HS-27A (cell line): ENCODE data around the gene RAB3GAP2.
"Not testable (repeated sequence)": the region's sequence is repeated elsewhere in the genome, so short reads cannot be mapped to it uniquely, and the experiment has no call there.

Experiments used
- DNase-seq: peaks from one replicate; pipeline ENCODE4 v3.0.0-alpha.2; 2012; ENCODE audit warnings: low read depth, missing footprints

Gene RAB3GAP2

GRCh38 chr1:220144051-220144450 is 128.2 kb downstream of the RAB3GAP2 start:
- no peak for DNase-seq

GRCh38 chr1:220139966-220140365 is 132.3 kb downstream of the RAB3GAP2 start:
- DNase-seq = no peak

GRCh38 chr1:220137019-220137786 is 135.1 kb downstream of the RAB3GAP2 start:
- no peak for DNase-seq

- no peak for DNase-seq
Measured at GRCh38 chr1:220135755-220136154, 136.5 kb downstream of the RAB3GAP2 start.

GRCh38 chr1:220129479-220130210 is 142.6 kb downstream of the RAB3GAP2 start:
- DNase-seq = no peak

GRCh38 chr1:220127076-220127475 is 145.2 kb downstream of the RAB3GAP2 start:
- no peak for DNase-seq

- no peak for DNase-seq
Measured at GRCh38 chr1:220124542-220124941, 147.7 kb downstream of the RAB3GAP2 start.

- DNase-seq = no peak
Measured at GRCh38 chr1:220123889-220124288, 148.4 kb downstream of the RAB3GAP2 start.

- no peak for DNase-seq
Measured at GRCh38 chr1:220123066-220123465, 149.2 kb downstream of the RAB3GAP2 start.

GRCh38 chr1:220121791-220122530 is 150.3 kb downstream of the RAB3GAP2 start:
- no peak for DNase-seq

GRCh38 chr1:220119043-220119512 is 153.2 kb downstream of the RAB3GAP2 start:
- no peak for DNase-seq

- DNase-seq = no peak
Measured at GRCh38 chr1:220113136-220113695, 159.0 kb downstream of the RAB3GAP2 start.

GRCh38 chr1:220112600-220112999 is 159.7 kb downstream of the RAB3GAP2 start:
- not testable (repeated sequence) for DNase-seq

- DNase-seq = not testable (repeated sequence)
Measured at GRCh38 chr1:220110473-220110872, 161.8 kb downstream of the RAB3GAP2 start.

GRCh38 chr1:220099826-220100225 is 172.4 kb downstream of the RAB3GAP2 start:
- DNase-seq = no peak
